Left lung (tissue), 10 donors: ENCODE measurements around the gene HGFAC. TPM values are rescaled to one million over a fixed set of nuclear protein-coding genes. Genes with fewer than 3 reads are reported as not detected.

Source experiments
- ATAC-seq: fragments of 200-7000 bp; cut with Tn5 transposase; one replicate; pipeline ENCODE4 v1.9.1; 2020; ENCODE audit warnings: moderate library complexity
- DNase-seq, 4 donors: peaks; one replicate each; pipeline ENCODE4 v3.0.0-alpha.2; 2013 to 2020
- H3K27ac ChIP-seq, 2 donors: fragments of 200-600 bp; sonication (generic) in 1 of 2; one replicate each; pipeline versions ENCODE4 v1.5.0 to v1.8.0; 2020 to 2021
- H3K27me3 ChIP-seq, 2 donors: fragments of 200-600 bp; sonication (generic) in 1 of 2; one replicate each; pipeline versions ENCODE4 v1.5.0 to v1.8.0; 2020 to 2021
- H3K36me3 ChIP-seq, 2 donors: fragments of 200-600 bp; sonication (generic) in 1 of 2; one replicate each; pipeline versions ENCODE4 v1.5.0 to v1.8.0; 2020 to 2021
- H3K4me1 ChIP-seq, 2 donors: fragments of 200-600 bp; one replicate each; pipeline ENCODE4 v1.8.0; 2021
- H3K4me3 ChIP-seq, 2 donors: fragments of 200-600 bp; sonication (generic) in 1 of 2; one replicate each; pipeline versions ENCODE4 v1.5.0 to v1.8.0; 2020 to 2021; ENCODE audit warnings: mild to moderate bottlenecking in 1 of 2
- H3K9me3 ChIP-seq, 2 donors: fragments of 200-600 bp; sonication (generic) in 1 of 2; one replicate each; pipeline versions ENCODE4 v1.5.0 to v1.8.0; 2020 to 2021
- intact Hi-C, 2 donors: fragments of 100-400 bp; cut with DNase I; formaldehyde crosslinking; loops; one replicate each; pipeline versions ENCODE4 v1.11.2 to v1.14.2; 2022
- polyA plus RNA-seq, 6 donors: library from polyadenylated mRNA; unstranded; fragments of 120-200 nt; gene quantifications; one replicate each; pipeline ENCODE4 v1.2.1, GENCODE V29; 2013; ENCODE audit not compliant: insufficient read length in 6 of 6
- total RNA-seq, 2 donors: library from RNA; stranded (reverse); fragmentation: NEBNext Ultra II Directional; extraction: Animal tissue kit (Norgen Biotek cat#: 25700); gene quantifications; one replicate each; pipeline ENCODE4 v1.2.1, GENCODE V29; 2021
- TF ChIP-seq, protein P1 (sequence below), 2 donors: fragments of 200-600 bp; sonication (generic) in 1 of 2; IDR thresholded peaks; one replicate each; pipeline versions ENCODE4 v1.5.0 to v1.8.0; 2021; ENCODE audit warnings: antibody characterized with exemption in 2 of 2
- donor health status: DM: no; HTN: yes; CAD: no.
- donor health status: DM: no; HTN: no; CAD: no.

Gene HGFAC
- total and polyA plus RNA-seq, 8 donors, result 0.32 to 1.5 (median 0.72) TPM; not detected in 1

- ATAC-seq (no peak), DNase-seq (peak in 1 of 4 donors; percentile 76)
- H3K9me3 ChIP-seq, result no peaks in the 10 kb centered on the region
- intact Hi-C loops, result no loop called here
- no peaks in the 10 kb centered on the region for H3K4me1 ChIP-seq
- no peaks in the 10 kb centered on the region for H3K27me3 ChIP-seq
- no peak overlapping the region for H3K27ac ChIP-seq
- peaks cover 0 to 49% of the 10 kb centered on the region in 2 donors for H3K36me3 ChIP-seq
- H3K4me3 ChIP-seq, result no peak overlapping the region
- TF ChIP-seq, protein P1, sequence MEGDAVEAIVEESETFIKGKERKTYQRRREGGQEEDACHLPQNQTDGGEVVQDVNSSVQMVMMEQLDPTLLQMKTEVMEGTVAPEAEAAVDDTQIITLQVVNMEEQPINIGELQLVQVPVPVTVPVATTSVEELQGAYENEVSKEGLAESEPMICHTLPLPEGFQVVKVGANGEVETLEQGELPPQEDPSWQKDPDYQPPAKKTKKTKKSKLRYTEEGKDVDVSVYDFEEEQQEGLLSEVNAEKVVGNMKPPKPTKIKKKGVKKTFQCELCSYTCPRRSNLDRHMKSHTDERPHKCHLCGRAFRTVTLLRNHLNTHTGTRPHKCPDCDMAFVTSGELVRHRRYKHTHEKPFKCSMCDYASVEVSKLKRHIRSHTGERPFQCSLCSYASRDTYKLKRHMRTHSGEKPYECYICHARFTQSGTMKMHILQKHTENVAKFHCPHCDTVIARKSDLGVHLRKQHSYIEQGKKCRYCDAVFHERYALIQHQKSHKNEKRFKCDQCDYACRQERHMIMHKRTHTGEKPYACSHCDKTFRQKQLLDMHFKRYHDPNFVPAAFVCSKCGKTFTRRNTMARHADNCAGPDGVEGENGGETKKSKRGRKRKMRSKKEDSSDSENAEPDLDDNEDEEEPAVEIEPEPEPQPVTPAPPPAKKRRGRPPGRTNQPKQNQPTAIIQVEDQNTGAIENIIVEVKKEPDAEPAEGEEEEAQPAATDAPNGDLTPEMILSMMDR (IDR thresholded peaks at IDR 0.05), result no peak
Measured at GRCh38 chr4:3422241-3422801, 19.4 kb upstream of the HGFAC start.

DNA sequence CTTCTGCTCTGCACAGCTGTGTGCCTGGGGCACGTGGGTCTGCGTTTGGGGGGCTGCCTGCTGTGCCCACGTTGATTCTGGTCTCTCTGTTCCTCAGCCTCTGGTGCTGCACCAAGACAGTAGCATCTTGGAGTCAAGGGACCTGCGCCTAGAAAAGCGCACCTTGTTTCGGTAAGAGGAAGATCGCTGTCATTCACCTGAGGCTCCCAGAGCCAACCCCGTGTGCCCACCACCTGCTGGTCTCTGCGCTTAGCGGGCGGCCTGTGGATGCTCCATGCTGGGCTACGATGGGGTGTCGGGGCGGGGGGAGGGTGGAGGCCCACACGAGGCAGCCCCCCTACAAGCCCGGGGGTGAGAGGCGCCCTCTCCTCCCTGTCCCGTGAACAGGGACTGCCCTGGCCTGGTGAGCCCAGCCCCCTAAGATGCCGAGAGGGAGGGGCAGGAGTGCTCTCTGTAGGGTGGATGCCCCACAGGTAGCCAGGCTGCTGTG lies 18.9 kb upstream of the HGFAC start:
- Histone ChIP-seq H3K36me3 (peaks cover 0 to 49% of the 10 kb centered on the region in 2 donors), H3K4me3 (no peak overlapping the region), H3K9me3 (no peaks in the 10 kb centered on the region), H3K4me1 (no peaks in the 10 kb centered on the region), H3K27me3 (no peaks in the 10 kb centered on the region), H3K27ac (no peak overlapping the region)
- DNase-seq (peak in 1 of 4 donors; percentile 57), ATAC-seq (no peak)
- TF ChIP-seq, protein P1 (IDR thresholded peaks at IDR 0.05), result no peak
- intact Hi-C loops, result no loop called here

GRCh38 chr4:3423406-3423805 lies 18.4 kb upstream of the HGFAC start:
- ATAC-seq, result no peak
- H3K9me3 ChIP-seq, result no peaks in the 10 kb centered on the region
- no peaks in the 10 kb centered on the region for H3K27me3 ChIP-seq
- H3K36me3 ChIP-seq, result peaks cover 0 to 49% of the 10 kb centered on the region in 2 donors
- no peaks in the 10 kb centered on the region for H3K4me1 ChIP-seq
- no peak overlapping the region for H3K4me3 ChIP-seq
- intact Hi-C loops, result no loop called here
- H3K27ac ChIP-seq, result no peak overlapping the region
- DNase-seq, result peak in 1 of 4 donors; percentile 64
- TF ChIP-seq, protein P1 (IDR thresholded peaks at IDR 0.05), result no peak

DNA sequence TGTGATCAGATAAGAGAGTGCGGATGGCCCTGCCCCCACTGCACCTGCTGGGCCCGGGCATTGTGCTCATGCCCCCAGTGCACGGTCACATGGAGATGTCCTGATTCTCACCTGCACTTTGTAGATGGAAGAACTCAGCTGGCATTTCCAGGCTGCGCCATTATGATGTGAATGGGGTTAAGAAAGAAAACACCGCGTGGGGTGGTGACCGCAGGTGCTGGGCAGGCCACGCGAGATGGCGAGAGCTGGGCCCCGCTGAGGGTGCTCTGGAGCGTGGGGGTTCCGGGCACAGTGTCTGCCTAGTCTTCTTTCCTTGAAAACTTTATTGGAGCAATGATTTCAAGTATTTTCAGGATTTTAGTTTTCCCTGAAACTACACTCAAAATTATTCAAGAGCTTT lies 17.8 kb upstream of the HGFAC start:
- no peaks in the 10 kb centered on the region for H3K4me1 ChIP-seq
- intact Hi-C loops, result no loop called here
- H3K9me3 ChIP-seq, result no peaks in the 10 kb centered on the region
- H3K4me3 ChIP-seq, result no peak overlapping the region
- peaks cover 0 to 52% of the 10 kb centered on the region in 2 donors for H3K36me3 ChIP-seq
- DNase-seq (peak in 1 of 4 donors; percentile 69), ATAC-seq (no peak)
- H3K27me3 ChIP-seq, result no peaks in the 10 kb centered on the region
- TF ChIP-seq, protein P1 (IDR thresholded peaks at IDR 0.05), result no peak
- H3K27ac ChIP-seq, result no peak overlapping the region

DNA sequence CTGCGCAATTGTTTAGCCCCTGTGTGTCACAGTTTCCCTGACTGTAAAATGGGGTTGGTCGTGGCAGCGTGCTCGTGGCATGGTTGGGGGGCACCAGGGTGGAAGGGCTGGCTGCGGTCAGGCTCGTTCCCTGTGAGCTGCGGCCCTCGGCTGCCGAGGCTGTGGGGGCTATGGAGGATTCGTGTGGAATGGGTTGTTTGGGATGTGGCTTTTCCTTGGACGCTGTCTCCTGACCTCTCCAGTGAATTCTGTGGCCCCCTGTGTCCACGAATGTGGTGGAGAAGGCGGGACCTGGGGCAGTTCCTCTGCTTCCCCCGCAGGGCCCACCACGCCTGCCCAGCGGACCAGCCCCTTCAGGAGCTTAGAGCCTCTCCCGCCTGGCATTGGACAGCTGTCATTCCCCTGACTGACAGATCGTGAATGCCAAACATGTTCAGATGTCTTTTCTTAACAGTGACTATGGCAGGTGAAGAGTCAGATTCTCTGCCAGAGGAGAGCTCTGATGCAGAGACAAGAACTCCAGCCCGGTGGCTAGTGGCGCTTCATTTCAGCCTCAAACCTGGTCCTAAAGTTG lies 17.2 kb upstream of the HGFAC start:
- H3K36me3 ChIP-seq, result peaks cover 0 to 59% of the 10 kb centered on the region in 2 donors
- no peaks in the 10 kb centered on the region for H3K9me3 ChIP-seq
- no peaks in the 10 kb centered on the region for H3K27me3 ChIP-seq
- no peak overlapping the region for H3K4me3 ChIP-seq
- no peak overlapping the region for H3K27ac ChIP-seq
- peak in 1 of 4 donors; percentile 45 for DNase-seq
- intact Hi-C loops, result no loop called here
- no peaks in the 10 kb centered on the region for H3K4me1 ChIP-seq
- ATAC-seq, result no peak
- TF ChIP-seq, protein P1 (IDR thresholded peaks at IDR 0.05), result no peak
